GM23338 (cell line): ENCODE measurements around the gene SLX9.

Experiments
- CTCF ChIP-seq, 2 experiments: fragments of 200-600 bp in 1 of 2; sonication (generic) in 1 of 2; conservative IDR thresholded peaks; 2 replicates each; pipeline versions ENCODE4 v1.5.1 to v1.6.1; 2016 to 2017; ENCODE audit warnings: antibody characterized with exemption in 2 of 2, low read depth in 2 of 2, mild to moderate bottlenecking in 2 of 2, moderate library complexity in 1 of 2
- ETS1 ChIP-seq: IDR thresholded peaks from 2 replicates; pipeline ENCODE4 v1.6.1; 2016; ENCODE audit warnings: antibody characterized with exemption
- EZH2 ChIP-seq: fragments of 200-600 bp; sonication (generic); IDR thresholded peaks from one replicate; pipeline ENCODE4 v1.8.0; 2017; ENCODE audit warnings: antibody characterized with exemption, mild to moderate bottlenecking, low read depth; ENCODE audit not compliant: unreplicated experiment
- EZH2phosphoT487 ChIP-seq: fragments of 200-600 bp; sonication (generic); IDR thresholded peaks from one replicate; pipeline ENCODE4 v1.8.1; 2018; ENCODE audit warnings: antibody characterized with exemption; ENCODE audit not compliant: unreplicated experiment
- JUNB ChIP-seq: IDR thresholded peaks from one replicate; pipeline ENCODE4 v1.6.1; 2016; ENCODE audit warnings: antibody characterized with exemption; ENCODE audit not compliant: unreplicated experiment
- NANOG ChIP-seq: IDR thresholded peaks from 2 replicates; pipeline ENCODE4 v1.6.1; 2016; ENCODE audit warnings: antibody characterized with exemption, borderline replicate concordance
- POLR2AphosphoS5 ChIP-seq: IDR thresholded peaks from 2 replicates; pipeline ENCODE4 v1.6.1; 2016; ENCODE audit warnings: antibody characterized with exemption, low read depth
- REST ChIP-seq: IDR thresholded peaks from one replicate; pipeline ENCODE4 v1.6.1; 2018; ENCODE audit warnings: antibody characterized with exemption; ENCODE audit not compliant: unreplicated experiment
- STAT1 ChIP-seq: IDR thresholded peaks from one replicate; pipeline ENCODE4 v1.6.1; 2016; ENCODE audit warnings: antibody characterized with exemption; ENCODE audit not compliant: unreplicated experiment
- ZNF114 ChIP-seq: fragments of 250-450 bp; sonication (Bioruptor Pico); IDR thresholded peaks from 2 replicates; pipeline ENCODE4 v1.5.0; 2020; ENCODE audit warnings: mild to moderate bottlenecking, moderate library complexity
- ZNF331 ChIP-seq: fragments of 250-450 bp; sonication (Bioruptor Pico); IDR thresholded peaks from 2 replicates; pipeline ENCODE4 v1.5.0; 2020; ENCODE audit warnings: low read depth, mild to moderate bottlenecking, moderate library complexity
- ZNF462 ChIP-seq: fragments of 250-450 bp; sonication (Bioruptor Pico); IDR thresholded peaks from 2 replicates; pipeline ENCODE4 v1.5.0; 2020; ENCODE audit warnings: mild to moderate bottlenecking, moderate library complexity

DNA sequence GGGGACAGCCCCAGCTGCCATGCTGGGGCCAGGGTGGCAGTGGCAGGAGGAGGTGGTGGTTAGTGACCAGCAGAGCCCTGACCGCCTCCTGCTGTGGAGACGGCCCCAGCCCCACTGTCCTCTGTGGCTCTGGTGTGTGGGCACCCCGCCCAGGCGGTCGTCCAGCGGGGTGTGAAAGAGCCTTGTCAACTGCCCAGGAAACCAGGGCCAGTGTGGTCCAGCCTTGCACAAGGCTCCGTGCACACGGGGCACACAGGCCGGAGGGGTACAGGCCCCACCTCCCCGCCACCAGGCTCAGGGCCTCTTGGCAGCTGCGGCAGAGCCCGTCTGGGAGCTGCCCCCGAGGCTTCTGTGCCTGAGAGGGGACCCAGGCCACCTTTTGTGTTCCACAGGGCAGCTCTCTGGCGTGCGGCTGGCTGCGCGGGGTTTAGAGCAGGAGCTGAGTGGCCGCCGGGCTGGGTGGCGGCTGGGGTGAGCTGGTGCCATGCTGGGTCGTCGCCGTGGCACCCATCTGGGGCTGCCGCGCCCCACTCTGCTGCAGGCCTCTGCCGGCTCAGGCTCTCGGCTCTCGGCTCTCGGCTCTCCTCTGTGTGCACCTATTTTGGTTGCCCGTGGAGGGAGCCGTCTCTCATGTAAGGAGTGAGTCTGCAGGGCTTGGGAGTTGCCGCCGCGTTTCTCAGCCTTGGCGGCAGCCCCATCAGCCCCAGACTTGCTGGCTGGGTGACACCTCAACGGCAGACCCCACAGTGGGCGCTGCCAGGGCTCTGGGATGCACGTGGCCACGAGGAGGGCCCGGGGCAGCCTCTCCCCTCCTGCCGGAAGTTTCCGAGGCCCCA, 36.1 kb downstream of the SLX9 start:
- TF ChIP-seq POLR2AphosphoS5 (no peak), CTCF (conservative IDR thresholded peaks at IDR 0.05; ENCODE audit: low read depth in 2 of 2) (no peak), ETS1 (no peak), EZH2 (no peak), REST (no peak), NANOG (no peak), EZH2phosphoT487 (no peak), STAT1 (no peak), JUNB (no peak), ZNF462 (CRISPR knock-in tag) (no peak), ZNF331 (CRISPR knock-in tag) (no peak), ZNF114 (CRISPR knock-in tag) (no peak)
